NT2/D1 (cell line): ENCODE measurements around the gene ZNHIT2.

ENCODE experiments used
- SUZ12 ChIP-seq: IDR thresholded peaks from 2 replicates; pipeline ENCODE4 v1.6.1; 2011; ENCODE audit not compliant: insufficient read length, insufficient read depth; ENCODE audit errors: extremely low read depth
- YY1 ChIP-seq: IDR thresholded peaks from 2 replicates; pipeline ENCODE4 v1.6.1; 2011; ENCODE audit not compliant: insufficient read length, insufficient read depth
- ZNF274 ChIP-seq: IDR thresholded peaks from 2 replicates; pipeline ENCODE4 v1.6.1; 2011; ENCODE audit warnings: mild to moderate bottlenecking, low read depth, low read length

DNA sequence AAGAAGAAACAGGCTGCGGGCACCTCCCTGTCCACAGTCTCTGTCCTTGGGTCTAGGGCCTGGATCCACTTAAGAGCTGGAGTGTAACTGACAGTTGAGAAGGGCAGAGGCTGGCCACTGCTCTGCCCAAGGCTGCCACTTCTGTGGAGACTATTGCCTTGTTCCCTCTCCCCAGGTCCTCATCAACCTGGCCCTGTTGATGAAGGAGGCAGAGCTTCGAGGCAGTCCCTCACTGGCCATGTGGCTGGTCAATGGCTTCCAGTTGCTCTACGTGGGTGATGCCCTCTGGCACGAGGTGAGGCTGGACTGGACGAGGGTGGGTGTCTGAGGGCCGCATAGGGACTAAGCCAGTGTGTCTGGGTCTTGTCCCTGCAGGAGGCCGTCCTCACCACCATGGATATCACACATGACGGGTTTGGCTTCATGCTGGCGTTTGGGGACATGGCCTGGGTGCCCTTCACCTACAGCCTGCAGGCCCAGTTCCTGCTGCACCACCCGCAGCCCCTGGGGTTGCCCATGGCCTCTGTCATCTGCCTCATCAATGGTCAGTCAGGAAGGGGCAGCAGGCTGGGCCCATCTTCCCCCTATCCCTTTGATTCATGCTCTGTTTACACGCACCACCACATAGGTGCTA is 2.8 kb downstream of the ZNHIT2 start:
- no peak for TF ChIP-seq ZNF274
- no peak for TF ChIP-seq YY1
- no peak for TF ChIP-seq SUZ12
